Ascending aorta (tissue), 2 donors: ENCODE results near the gene LAMTOR3. TPM values are rescaled to one million over a fixed set of nuclear protein-coding genes. Genes with fewer than 3 reads are reported as not detected.

ENCODE experiments used
- DNase-seq, 2 donors: peaks; one replicate each; pipeline ENCODE4 v3.0.0-alpha.2; 2019; ENCODE audit warnings: low spot score in 2 of 2
- H3K27ac ChIP-seq, 2 donors: fragments of 200-600 bp; sonication (generic); one replicate each; pipeline ENCODE4 v1.5.1; 2016 to 2017; ENCODE audit warnings: mild to moderate bottlenecking in 1 of 2
- H3K27me3 ChIP-seq: fragments of 200-600 bp; sonication (generic); one replicate; pipeline ENCODE4 v1.5.1; 2017
- H3K36me3 ChIP-seq, 2 donors: fragments of 200-600 bp; sonication (generic); one replicate each; pipeline ENCODE4 v1.5.1; 2016
- H3K4me1 ChIP-seq, 2 donors: fragments of 200-600 bp; sonication (generic); one replicate each; pipeline ENCODE4 v1.5.1; 2016 to 2017; ENCODE audit warnings: mild to moderate bottlenecking in 1 of 2
- H3K4me3 ChIP-seq, 2 donors: fragments of 200-600 bp; sonication (generic); one replicate each; pipeline ENCODE4 v1.5.1; 2016 to 2017; ENCODE audit warnings: mild to moderate bottlenecking in 1 of 2
- H3K9me3 ChIP-seq, 2 donors: fragments of 200-600 bp; sonication (generic); one replicate each; pipeline ENCODE4 v1.5.1; 2016
- intact Hi-C: fragments of 100-400 bp; cut with DNase I; formaldehyde crosslinking; loops from one replicate; pipeline ENCODE4 v1.15.1; 2023
- total RNA-seq: library from RNA; depleted of rRNA; stranded (reverse); fragments of >200 nt; gene quantifications from one replicate; pipeline ENCODE4 v1.1.0, GENCODE V29; 2016
- TF ChIP-seq, protein P1 (sequence below), 3 experiments: fragments of 200-600 bp in 2 of 3; fragments of 450-650 bp in 1 of 3; sonication (generic) in 2 of 3; IDR thresholded peaks; one replicate each; pipeline ENCODE4 v1.5.1; 2016 to 2019; ENCODE audit warnings: antibody characterized with exemption in 3 of 3, mild to moderate bottlenecking in 1 of 3, moderate library complexity in 1 of 3

The LAMTOR3 gene
- total RNA-seq, 1 donor from 2014 or later, result 9.6 TPM

DNA sequence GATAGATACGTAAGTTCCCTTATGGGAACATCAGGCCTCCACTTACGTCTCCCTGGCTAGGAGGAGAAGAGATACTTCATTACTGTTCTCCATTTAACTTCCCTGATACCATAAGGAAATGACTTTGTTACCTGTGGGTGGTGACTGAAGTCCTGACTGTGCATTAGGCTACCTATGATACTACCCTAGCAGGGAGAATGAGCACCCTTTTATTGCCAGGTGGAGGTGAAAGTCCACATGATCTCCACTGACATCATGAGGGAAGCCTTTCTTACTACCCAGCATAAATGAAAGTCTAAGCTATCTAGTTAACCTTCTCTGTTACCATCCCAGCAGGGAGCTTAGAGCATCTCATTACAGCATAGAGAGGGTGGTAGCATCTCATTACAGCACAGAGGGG is 24.4 kb upstream of the LAMTOR3 start:
- TF ChIP-seq, protein P1, sequence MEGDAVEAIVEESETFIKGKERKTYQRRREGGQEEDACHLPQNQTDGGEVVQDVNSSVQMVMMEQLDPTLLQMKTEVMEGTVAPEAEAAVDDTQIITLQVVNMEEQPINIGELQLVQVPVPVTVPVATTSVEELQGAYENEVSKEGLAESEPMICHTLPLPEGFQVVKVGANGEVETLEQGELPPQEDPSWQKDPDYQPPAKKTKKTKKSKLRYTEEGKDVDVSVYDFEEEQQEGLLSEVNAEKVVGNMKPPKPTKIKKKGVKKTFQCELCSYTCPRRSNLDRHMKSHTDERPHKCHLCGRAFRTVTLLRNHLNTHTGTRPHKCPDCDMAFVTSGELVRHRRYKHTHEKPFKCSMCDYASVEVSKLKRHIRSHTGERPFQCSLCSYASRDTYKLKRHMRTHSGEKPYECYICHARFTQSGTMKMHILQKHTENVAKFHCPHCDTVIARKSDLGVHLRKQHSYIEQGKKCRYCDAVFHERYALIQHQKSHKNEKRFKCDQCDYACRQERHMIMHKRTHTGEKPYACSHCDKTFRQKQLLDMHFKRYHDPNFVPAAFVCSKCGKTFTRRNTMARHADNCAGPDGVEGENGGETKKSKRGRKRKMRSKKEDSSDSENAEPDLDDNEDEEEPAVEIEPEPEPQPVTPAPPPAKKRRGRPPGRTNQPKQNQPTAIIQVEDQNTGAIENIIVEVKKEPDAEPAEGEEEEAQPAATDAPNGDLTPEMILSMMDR (IDR thresholded peaks at IDR 0.05), result no peak
- H3K27me3 ChIP-seq, result no peaks in the 10 kb centered on the region
- no peak for DNase-seq
- peaks cover 5 to 43% of the 10 kb centered on the region in 2 donors for H3K36me3 ChIP-seq
- intact Hi-C loops, result no loop called here
- H3K4me1 ChIP-seq, result no peaks in the 10 kb centered on the region
- H3K4me3 ChIP-seq, result no peak overlapping the region
- H3K27ac ChIP-seq, result no peak overlapping the region
- H3K9me3 ChIP-seq, result no peaks in the 10 kb centered on the region

DNA sequence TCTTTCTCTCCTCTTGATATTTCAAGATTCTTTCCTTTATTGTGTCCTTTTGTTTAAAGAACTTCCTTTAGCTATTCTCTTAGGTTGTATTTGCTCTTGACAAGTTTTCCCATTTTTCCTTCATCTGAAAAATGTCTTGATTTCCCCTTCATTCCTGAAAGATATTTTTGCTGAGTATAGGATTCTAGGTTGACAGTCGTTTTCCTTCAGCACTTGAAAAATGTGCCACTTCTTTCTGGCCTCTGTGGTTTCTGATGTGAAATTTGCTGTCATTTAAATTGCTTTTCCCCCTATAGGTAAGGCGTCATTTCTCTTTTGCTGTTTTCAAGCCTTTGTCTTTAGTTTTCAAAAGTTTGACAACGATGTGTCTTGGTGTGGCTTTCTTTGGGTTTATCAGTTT is 23.3 kb upstream of the LAMTOR3 start:
- Histone ChIP-seq H3K4me3 (no peak overlapping the region), H3K27ac (no peak overlapping the region), H3K4me1 (no peaks in the 10 kb centered on the region), H3K36me3 (peaks cover 5 to 43% of the 10 kb centered on the region in 2 donors), H3K27me3 (no peaks in the 10 kb centered on the region), H3K9me3 (no peaks in the 10 kb centered on the region)
- TF ChIP-seq, protein P1 (IDR thresholded peaks at IDR 0.05), result no peak
- intact Hi-C loops, result no loop called here
- DNase-seq, result no peak

DNA sequence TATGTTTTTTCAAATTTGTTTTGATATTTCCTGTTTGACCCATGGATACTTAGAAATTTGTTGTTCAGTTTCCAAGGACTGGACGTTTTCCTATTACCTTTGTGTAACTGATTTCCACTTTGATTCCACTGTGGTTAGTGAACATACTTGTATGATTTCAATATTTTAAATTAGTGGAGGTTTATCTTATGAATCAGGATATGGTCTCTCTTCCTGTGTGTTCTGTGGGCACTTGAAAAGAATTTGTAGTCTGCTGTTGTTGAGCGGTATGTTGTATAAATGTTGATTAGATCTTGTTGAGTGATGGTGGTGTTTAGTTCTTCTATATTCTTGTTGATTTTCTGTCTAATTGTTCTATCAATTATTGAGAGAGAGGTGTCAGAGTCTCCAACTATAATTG is 21.2 kb upstream of the LAMTOR3 start:
- intact Hi-C loops, result no loop called here
- Histone ChIP-seq H3K4me1 (no peaks in the 10 kb centered on the region), H3K36me3 (peaks cover 5 to 40% of the 10 kb centered on the region in 2 donors), H3K9me3 (no peaks in the 10 kb centered on the region), H3K27me3 (no peaks in the 10 kb centered on the region), H3K4me3 (no peak overlapping the region), H3K27ac (no peak overlapping the region)
- no peak for DNase-seq
- TF ChIP-seq, protein P1 (IDR thresholded peaks at IDR 0.05), result no peak

DNA sequence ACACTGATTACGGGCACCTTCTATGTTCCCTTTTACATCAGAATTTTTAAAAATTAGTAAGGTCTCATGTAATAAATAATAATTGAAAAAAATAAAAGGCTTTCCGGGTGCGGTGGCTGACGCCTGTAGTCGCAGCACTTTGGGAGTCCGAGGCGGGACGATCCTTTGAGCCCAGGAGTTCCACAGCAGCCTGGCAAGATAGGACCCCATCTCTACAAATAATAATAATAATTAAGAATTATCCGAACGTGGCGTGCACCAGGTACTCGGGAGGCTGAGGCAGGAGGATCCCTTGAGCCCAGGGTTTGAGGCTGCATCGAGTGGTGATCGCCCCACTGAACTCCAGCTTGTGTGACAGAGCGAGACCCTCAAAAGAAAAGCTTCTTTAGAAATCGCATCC is 771 bp upstream of the LAMTOR3 start:
- intact Hi-C loops, result loop anchor here (1.0 kb wide), 2 partner anchors 51 to 332 kb away; partner anchors contain the start of gene DNAJB14
- peaks cover 0 to 3% of the 10 kb centered on the region in 2 donors for H3K36me3 ChIP-seq
- peak overlapping the region; percentile 65 to 99 for H3K4me3 ChIP-seq
- H3K27me3 ChIP-seq, result no peaks in the 10 kb centered on the region
- H3K9me3 ChIP-seq, result no peaks in the 10 kb centered on the region
- TF ChIP-seq, protein P1 (IDR thresholded peaks at IDR 0.05), result no peak
- no peak for DNase-seq
- H3K4me1 ChIP-seq, result peaks cover 0 to 15% of the 10 kb centered on the region in 2 donors
- H3K27ac ChIP-seq, result peak overlapping the region; percentile 67 to 94

DNA sequence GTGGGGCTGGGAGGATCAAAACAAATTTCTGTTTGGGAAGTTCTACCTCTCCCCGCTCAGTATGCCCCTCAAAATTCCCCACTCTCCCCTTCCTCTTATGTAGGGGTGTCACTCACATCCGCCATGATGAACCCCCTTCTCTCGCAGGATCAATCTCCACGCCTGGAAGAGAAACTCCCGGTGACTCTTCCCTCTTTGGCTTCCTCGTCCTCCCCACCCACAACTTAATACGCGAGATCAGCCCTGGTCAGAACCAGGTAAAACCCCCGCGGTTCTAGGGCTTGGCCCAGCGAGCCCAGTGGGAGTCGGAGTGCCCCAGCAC is 427 bp downstream of the LAMTOR3 start:
- DNase-seq, result no peak
- Histone ChIP-seq H3K9me3 (no peaks in the 10 kb centered on the region), H3K4me1 (peaks cover 0 to 15% of the 10 kb centered on the region in 2 donors), H3K4me3 (peak overlapping the region; percentile 65 to 99), H3K27ac (peak overlapping the region; percentile 88 to 94), H3K27me3 (no peaks in the 10 kb centered on the region), H3K36me3 (peaks cover 0 to 3% of the 10 kb centered on the region in 2 donors)
- TF ChIP-seq, protein P1 (IDR thresholded peaks at IDR 0.05), result no peak
- intact Hi-C loops, result loop anchor here (1.0 kb wide), 2 partner anchors 53 to 330 kb away; partner anchors contain the start of gene DNAJB14

DNA sequence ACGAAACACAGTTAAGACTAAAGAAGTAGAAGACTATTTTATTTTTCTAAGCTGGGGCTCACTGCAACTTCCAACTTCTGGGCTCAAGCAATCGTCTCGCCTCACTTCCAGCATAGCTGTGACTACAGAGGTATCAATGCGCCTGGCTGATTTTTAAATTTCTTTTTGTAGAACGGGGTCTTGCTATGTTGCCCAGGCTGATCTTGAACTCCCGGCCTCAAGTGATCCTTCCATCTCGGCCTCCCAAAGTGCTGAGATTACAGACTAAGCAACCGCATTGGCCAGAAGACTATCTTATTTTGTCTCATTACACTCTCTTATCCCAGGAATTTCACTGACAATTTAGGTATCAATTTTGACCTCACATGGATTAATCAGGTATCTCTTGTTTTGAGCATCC is 1.2 kb downstream of the LAMTOR3 start:
- H3K27me3 ChIP-seq, result no peaks in the 10 kb centered on the region
- peaks cover 0 to 3% of the 10 kb centered on the region in 2 donors for H3K36me3 ChIP-seq
- DNase-seq, result no peak
- no peak overlapping the region for H3K27ac ChIP-seq
- TF ChIP-seq, protein P1 (IDR thresholded peaks at IDR 0.05), result no peak
- peak overlapping the region in 1 of 2 donors; percentile 99 for H3K4me3 ChIP-seq
- no peaks in the 10 kb centered on the region for H3K9me3 ChIP-seq
- peaks cover 0 to 15% of the 10 kb centered on the region in 2 donors for H3K4me1 ChIP-seq
- intact Hi-C loops, result no loop called here
